Immature natural killer cell (primary cell): ENCODE results near the gene PET100. TPM values are rescaled to one million over a fixed set of nuclear protein-coding genes. Genes with fewer than 3 reads are reported as not detected.

Experiments used
- DNase-seq, 3 donors: peaks; one replicate each; pipeline ENCODE4 v3.0.0; 2022; ENCODE audit warnings: mixed read lengths in 1 of 3
- H3K27ac Mint-ChIP-seq, 6 donors: one replicate each; pipeline ENCODE4 v1.8.0; 2020; ENCODE audit warnings: mixed read lengths in 6 of 6, mild to moderate bottlenecking in 5 of 6, inconsistent platforms in 4 of 6, moderate library complexity in 3 of 6
- H3K27me3 Mint-ChIP-seq, 3 donors: one replicate each; pipeline ENCODE4 v1.8.0; 2020 to 2021; ENCODE audit warnings: low read depth in 3 of 3, mild to moderate bottlenecking in 3 of 3, mixed read lengths in 3 of 3, moderate library complexity in 3 of 3, inconsistent platforms in 1 of 3
- H3K36me3 Mint-ChIP-seq, 3 donors: one replicate each; pipeline ENCODE4 v1.8.0; 2020; ENCODE audit warnings: mixed read lengths in 3 of 3, inconsistent platforms in 2 of 3, mild to moderate bottlenecking in 2 of 3
- H3K4me1 Mint-ChIP-seq, 2 donors: one replicate each; pipeline ENCODE4 v1.8.0; 2020; ENCODE audit warnings: inconsistent platforms in 2 of 2, mild to moderate bottlenecking in 2 of 2, mixed read lengths in 2 of 2, moderate library complexity in 1 of 2
- H3K4me3 Mint-ChIP-seq, 5 donors: one replicate each; pipeline ENCODE4 v1.8.0; 2020; ENCODE audit warnings: mild to moderate bottlenecking in 5 of 5, mixed read lengths in 5 of 5, inconsistent platforms in 3 of 5, moderate library complexity in 3 of 5
- H3K9me3 Mint-ChIP-seq, 6 donors: one replicate each; pipeline ENCODE4 v1.8.0; 2020; ENCODE audit warnings: mild to moderate bottlenecking in 6 of 6, mixed read lengths in 6 of 6, inconsistent platforms in 4 of 6, moderate library complexity in 3 of 6
- polyA plus RNA-seq, 3 donors: library from polyadenylated mRNA; unstranded; fragments of 300-500 nt; fragmentation: Illumina TruSeq; gene quantifications; one replicate each; pipeline ENCODE4 v1.2.3, GENCODE V29; 2021

Gene PET100
- polyA plus RNA-seq, 3 donors from 2014 or later = 107 to 376 (median 255) TPM

- peaks cover 0 to 1% (median 0%) of the 10 kb centered on the region in 3 donors for H3K27me3 Mint-ChIP-seq
- no peak for DNase-seq
- peaks cover 17 to 21% (median 19%) of the 10 kb centered on the region in 3 donors for H3K36me3 Mint-ChIP-seq
- peaks cover 0 to 5% of the 10 kb centered on the region in 2 donors for H3K4me1 Mint-ChIP-seq
- H3K9me3 Mint-ChIP-seq = no peaks in the 10 kb centered on the region
- no peak overlapping the region for H3K4me3 Mint-ChIP-seq
- no peak overlapping the region for H3K27ac Mint-ChIP-seq
Measured at GRCh38 chr19:7618771-7619510, 10.7 kb upstream of the PET100 start.

- H3K27me3 Mint-ChIP-seq = peaks cover 0 to 1% (median 0%) of the 10 kb centered on the region in 3 donors
- no peak overlapping the region for H3K27ac Mint-ChIP-seq
- H3K9me3 Mint-ChIP-seq = no peaks in the 10 kb centered on the region
- no peak for DNase-seq
- H3K4me1 Mint-ChIP-seq = peaks cover 0 to 5% of the 10 kb centered on the region in 2 donors
- no peak overlapping the region for H3K4me3 Mint-ChIP-seq
- H3K36me3 Mint-ChIP-seq = peaks cover 17 to 21% (median 19%) of the 10 kb centered on the region in 3 donors
Measured at GRCh38 chr19:7619671-7620441, 9.7 kb upstream of the PET100 start.

DNA sequence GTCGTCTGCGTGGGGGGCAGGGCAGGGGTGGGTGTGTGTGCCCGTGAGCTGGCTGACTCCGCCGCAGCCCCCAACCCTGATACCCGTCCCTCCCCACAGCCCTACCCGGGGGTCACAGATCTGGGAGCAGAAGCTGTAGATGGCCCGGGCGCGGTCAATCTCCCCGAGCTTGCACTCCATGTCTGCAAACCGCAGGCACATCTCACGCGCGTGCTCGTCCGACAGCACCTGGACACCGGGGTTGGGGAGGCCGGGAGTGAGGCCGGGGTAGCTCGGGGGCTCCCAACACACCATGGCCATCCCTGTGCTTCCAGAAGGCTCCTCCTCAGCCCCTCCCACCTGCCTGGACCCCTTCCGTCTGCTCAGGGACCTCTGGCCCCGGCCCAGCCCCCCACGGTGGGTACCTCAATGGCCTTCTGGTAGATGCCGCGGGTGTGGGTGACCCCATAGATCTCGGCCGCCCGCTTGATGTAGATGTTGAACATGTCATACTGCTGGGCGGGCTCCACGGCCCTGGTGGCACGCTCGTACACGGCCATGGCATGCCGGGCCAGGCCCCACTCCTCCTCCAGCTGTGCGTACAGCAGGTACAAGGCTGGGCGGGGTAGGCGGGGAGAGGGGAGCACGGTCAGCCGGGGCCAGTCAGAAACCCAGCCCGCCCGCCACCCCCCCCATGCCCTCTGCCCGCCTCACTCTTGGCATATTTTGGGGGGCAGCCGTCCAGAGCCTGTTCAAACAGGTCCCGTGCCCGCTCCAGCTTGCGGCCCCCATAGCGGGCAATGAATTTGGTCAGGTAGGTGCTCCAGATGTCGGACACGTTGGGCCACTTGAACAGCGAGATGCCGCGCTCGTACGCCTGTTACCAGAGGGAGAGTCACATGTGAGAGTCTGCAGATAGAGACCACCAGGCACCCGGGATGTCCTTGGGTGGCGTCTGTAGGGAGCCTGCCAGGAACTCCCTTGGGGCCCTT lies 8.9 kb upstream of the PET100 start:
- peaks cover 0 to 5% of the 10 kb centered on the region in 2 donors for H3K4me1 Mint-ChIP-seq
- peaks cover 0 to 3% (median 1%) of the 10 kb centered on the region in 3 donors for H3K27me3 Mint-ChIP-seq
- H3K4me3 Mint-ChIP-seq = no peak overlapping the region
- H3K27ac Mint-ChIP-seq = no peak overlapping the region
- no peak for DNase-seq
- H3K36me3 Mint-ChIP-seq = peaks cover 17 to 21% (median 19%) of the 10 kb centered on the region in 3 donors
- no peaks in the 10 kb centered on the region for H3K9me3 Mint-ChIP-seq

DNA sequence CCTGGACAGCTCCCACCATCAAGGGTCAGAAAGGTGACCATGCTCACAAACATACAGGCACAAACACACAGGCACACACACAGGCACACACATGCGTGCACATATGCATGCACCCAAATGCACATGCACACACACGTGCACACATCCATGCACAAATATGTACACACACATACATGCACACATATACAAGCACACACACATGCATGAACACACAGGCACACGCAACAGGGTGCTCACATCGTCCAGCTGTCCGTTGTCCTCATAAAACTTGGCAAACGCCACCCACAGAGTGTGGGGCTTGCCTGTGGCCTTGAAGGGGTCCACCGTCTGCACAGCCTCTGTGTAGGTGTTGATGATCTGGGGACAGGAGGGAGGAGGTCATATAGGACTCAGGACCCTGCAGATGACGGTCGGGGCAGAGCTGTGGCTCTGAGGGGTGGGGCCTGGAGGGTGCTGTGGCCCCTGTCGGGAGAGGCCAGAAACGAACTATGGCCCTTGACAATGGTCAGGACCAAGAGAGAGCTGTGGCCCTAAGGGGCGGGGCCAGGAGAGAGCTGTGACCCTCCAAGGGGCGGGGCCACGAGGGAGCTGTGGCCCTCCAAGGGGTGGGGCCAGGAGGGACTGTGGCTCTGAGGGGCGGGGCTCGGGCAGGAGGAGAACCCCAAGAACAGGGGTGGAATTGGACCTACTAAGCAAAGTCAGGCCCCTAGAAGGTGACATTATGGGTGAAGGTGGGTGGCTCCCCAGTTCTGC lies 6.5 kb upstream of the PET100 start:
- no peak for DNase-seq
- Mint-ChIP-seq H3K27ac (no peak overlapping the region), H3K9me3 (no peaks in the 10 kb centered on the region), H3K4me1 (peaks cover 6 to 17% of the 10 kb centered on the region in 2 donors), H3K36me3 (peaks cover 17 to 24% (median 19%) of the 10 kb centered on the region in 3 donors), H3K4me3 (no peak overlapping the region), H3K27me3 (peaks cover 0 to 3% (median under 1%) of the 10 kb centered on the region in 3 donors)

DNA sequence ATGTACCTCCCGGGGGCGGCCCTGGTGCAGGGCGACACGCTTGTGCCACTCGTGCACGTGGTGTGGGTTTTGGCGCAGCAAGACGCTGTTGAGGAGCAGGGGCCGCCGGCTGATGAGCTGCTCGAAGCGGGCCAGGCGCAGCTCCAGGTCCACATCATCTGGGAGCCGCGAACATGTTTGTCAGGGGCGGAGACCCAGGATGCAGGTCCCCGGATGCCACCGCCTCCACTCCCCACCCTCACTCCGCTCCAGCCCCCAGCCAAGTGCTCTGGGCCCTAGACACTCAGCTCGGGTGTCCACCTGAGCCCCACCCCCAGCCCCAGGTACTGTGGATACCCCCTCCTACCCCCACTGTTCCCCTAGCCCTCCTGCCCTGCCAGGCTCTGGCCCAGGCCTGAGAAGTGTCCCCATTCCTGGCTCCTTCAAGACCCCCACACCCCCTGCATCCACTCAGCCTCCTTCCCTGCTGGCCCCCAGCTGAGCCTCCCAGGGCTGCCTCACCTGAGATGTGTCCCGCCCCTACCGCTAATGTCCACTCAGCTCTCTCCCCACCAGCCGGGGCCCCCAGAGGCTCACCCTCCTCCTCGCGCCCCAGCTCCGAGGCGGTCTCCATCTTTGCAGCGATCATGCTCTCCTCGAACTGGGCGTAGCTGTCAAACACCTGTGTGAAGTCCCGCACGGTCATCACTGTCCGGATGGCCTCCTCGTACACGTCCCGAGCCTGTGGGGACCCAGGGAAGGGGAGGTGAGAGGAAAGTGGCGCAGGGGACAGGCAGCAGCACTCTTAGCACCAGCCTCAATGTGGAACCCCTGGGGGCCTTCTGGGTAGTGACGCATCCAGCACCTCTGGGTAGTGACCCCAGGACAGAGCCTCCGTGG lies 5.6 kb upstream of the PET100 start:
- H3K9me3 Mint-ChIP-seq = no peaks in the 10 kb centered on the region
- peaks cover 8 to 21% (median 11%) of the 10 kb centered on the region in 3 donors for H3K36me3 Mint-ChIP-seq
- H3K27ac Mint-ChIP-seq = no peak overlapping the region
- peaks cover under 1 to 9% (median 2%) of the 10 kb centered on the region in 3 donors for H3K27me3 Mint-ChIP-seq
- no peak overlapping the region for H3K4me3 Mint-ChIP-seq
- DNase-seq = no peak
- peaks cover 15 to 25% of the 10 kb centered on the region in 2 donors for H3K4me1 Mint-ChIP-seq

DNA sequence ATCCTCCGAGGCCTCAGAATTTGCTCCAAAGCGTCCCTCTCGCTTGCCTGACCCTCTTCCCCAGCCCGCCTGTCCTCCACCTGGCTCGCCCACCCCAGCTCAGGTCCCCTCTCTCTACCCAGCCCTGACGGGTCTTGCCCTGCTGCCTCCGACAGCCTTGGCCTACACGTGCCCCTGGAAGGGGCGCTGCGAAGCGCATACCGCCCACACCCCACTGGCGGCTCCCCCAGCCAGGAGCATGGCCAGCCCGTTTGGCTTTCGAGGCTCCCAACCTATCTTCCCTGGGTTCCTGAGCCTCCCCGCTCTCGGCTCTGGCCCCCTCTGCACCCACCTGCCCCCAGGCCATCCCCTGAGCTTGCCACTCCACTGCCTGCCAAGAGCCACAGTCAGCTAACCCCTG lies 4.8 kb upstream of the PET100 start:
- Mint-ChIP-seq H3K4me3 (no peak overlapping the region), H3K4me1 (peaks cover 23 to 34% of the 10 kb centered on the region in 2 donors), H3K27ac (peak overlapping the region in 1 of 6 donors; percentile 50), H3K36me3 (peaks cover 11 to 23% (median 14%) of the 10 kb centered on the region in 3 donors), H3K9me3 (no peaks in the 10 kb centered on the region), H3K27me3 (peaks cover 8 to 16% (median 9%) of the 10 kb centered on the region in 3 donors)
- no peak for DNase-seq

GRCh38 chr19:7625763-7626372 lies 3.7 kb upstream of the PET100 start:
- no peak for DNase-seq
- no peak overlapping the region for H3K4me3 Mint-ChIP-seq
- H3K27me3 Mint-ChIP-seq = peaks cover 9 to 16% (median 11%) of the 10 kb centered on the region in 3 donors
- peaks cover 34 to 44% of the 10 kb centered on the region in 2 donors for H3K4me1 Mint-ChIP-seq
- peaks cover 11 to 23% (median 14%) of the 10 kb centered on the region in 3 donors for H3K36me3 Mint-ChIP-seq
- H3K27ac Mint-ChIP-seq = no peak overlapping the region
- H3K9me3 Mint-ChIP-seq = no peaks in the 10 kb centered on the region

DNA sequence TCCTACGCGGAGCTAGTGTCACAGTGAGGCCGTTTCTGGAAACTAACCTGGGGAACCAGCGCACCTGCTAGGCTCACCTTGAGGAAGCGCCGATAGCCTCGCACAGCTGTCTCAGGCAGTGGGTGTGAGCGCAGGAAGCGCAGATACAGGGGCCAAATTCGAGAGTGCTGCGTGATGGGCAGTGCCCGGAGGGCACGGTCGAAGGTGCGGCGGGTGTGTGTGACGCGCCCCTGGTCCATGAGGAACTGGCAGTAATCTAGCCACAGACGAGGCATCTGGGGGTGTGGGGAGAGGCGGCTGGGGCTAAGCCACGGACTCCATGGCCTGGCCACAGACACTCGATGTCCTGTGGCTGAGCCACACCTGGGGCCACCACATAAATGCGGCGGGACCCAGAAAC lies 2.4 kb upstream of the PET100 start:
- H3K36me3 Mint-ChIP-seq = peaks cover 4 to 14% (median 10%) of the 10 kb centered on the region in 3 donors
- no peak overlapping the region for H3K27ac Mint-ChIP-seq
- no peak for DNase-seq
- H3K4me3 Mint-ChIP-seq = peak overlapping the region in 1 of 5 donors; percentile 21
- peaks cover 9 to 16% (median 11%) of the 10 kb centered on the region in 3 donors for H3K27me3 Mint-ChIP-seq
- H3K4me1 Mint-ChIP-seq = peaks cover 36 to 50% of the 10 kb centered on the region in 2 donors
- H3K9me3 Mint-ChIP-seq = no peaks in the 10 kb centered on the region

DNA sequence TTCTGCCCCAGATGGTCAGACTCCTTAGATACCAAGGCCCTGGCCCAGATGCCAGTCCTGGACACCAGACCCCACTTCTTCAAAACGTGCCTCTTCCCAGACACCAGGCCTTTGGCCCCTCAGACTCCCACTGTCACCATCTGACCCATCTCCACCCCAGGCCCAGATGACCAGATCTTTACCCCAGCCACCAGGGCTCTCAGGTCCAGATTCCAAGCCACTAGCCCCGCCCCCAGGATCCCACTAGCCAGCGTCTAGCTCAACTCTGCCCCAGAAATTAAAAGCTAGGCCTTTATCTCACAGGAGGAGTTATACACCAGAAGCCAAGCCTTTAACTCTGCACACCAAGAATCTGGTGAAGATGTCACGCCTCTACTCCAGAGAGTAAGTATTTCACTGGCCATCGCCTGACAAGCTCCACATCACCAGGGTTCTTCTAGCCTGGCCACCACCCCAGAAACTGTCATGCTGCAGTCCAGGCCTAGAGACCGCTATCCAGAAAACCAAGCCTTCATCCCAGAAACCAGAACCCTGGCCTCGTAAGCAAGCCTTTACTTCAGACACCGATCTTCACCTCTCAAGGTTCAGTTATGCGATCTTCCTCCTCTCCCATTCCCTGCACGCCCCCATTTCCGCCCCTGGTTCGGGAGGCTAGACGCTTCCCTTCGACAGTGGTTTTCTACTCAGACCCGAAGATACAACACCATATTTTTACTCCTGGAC lies 843 bp upstream of the PET100 start:
- Mint-ChIP-seq H3K4me1 (peaks cover 36 to 45% of the 10 kb centered on the region in 2 donors), H3K27ac (peak overlapping the region; percentile 98 to 100 (median 99)), H3K4me3 (peak overlapping the region; percentile 90 to 100 (median 94)), H3K9me3 (no peaks in the 10 kb centered on the region), H3K36me3 (peaks cover 0 to 7% (median 6%) of the 10 kb centered on the region in 3 donors), H3K27me3 (peaks cover 9 to 16% (median 11%) of the 10 kb centered on the region in 3 donors)
- DNase-seq = no peak

DNA sequence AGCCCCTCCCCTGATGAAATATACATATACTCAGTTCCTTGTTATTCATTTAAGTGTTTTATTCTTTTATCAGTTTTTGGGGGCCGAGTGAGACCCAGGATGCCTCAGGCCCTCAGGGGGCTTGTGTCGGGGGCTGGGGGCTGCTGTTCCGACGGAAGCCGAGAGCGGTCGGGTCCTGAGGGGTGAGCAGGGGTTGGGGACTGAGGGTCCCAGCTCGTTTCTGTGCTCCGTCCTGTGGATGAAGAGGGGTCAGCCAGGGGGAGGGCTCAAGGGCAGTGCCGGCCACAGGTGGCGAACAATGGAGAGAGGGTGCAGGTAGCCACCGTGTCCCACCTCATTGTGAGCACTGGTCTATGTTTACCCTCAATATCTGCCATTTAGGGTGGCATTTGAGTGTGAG lies 2.0 kb downstream of the PET100 start:
- Mint-ChIP-seq H3K36me3 (peaks cover 0 to 7% (median 6%) of the 10 kb centered on the region in 3 donors), H3K27ac (peak overlapping the region in 1 of 6 donors; percentile 28), H3K27me3 (peaks cover 11 to 13% (median 11%) of the 10 kb centered on the region in 3 donors), H3K4me3 (peak overlapping the region in 2 of 5 donors; percentile 38 to 46), H3K9me3 (no peaks in the 10 kb centered on the region), H3K4me1 (peaks cover 50 to 55% of the 10 kb centered on the region in 2 donors)
- DNase-seq = no peak
